Activated naive CD4-positive, alpha-beta T cell treated with anti-CD3 and anti-CD28 coated beads, Interleukin-2, amount 10 ng/mL, durations not matched to agents 7 days and 5 days (primary cell): ENCODE data around the gene FGGY.
"Not testable (repeated sequence)": the region's sequence is repeated elsewhere in the genome, so short reads cannot be mapped to it uniquely, and the experiment has no call there.

Experiments used
- CTCF ChIA-PET: fragments of 350-600 bp; sonication (Branson Sonifier 250); formaldehyde crosslinking; loops from one replicate; lab custom pipeline; 2021; ENCODE audit warnings: antibody characterized with exemption; lab: Charles Lee
- DNase-seq: peaks from one replicate; pipeline ENCODE4 v3.0.0-alpha.2; 2020
- H3K27ac Mint-ChIP-seq: one replicate; pipeline ENCODE4 v1.8.0; 2021; ENCODE audit warnings: mild to moderate bottlenecking, moderate library complexity, mixed read lengths
- H3K27me3 Mint-ChIP-seq: one replicate; pipeline ENCODE4 v1.8.0; 2021; ENCODE audit warnings: mild to moderate bottlenecking, mixed read lengths
- H3K36me3 Mint-ChIP-seq: one replicate; pipeline ENCODE4 v1.8.0; 2021; ENCODE audit warnings: mixed read lengths
- H3K4me1 Mint-ChIP-seq: one replicate; pipeline ENCODE4 v1.8.0; 2021; ENCODE audit warnings: mixed read lengths
- H3K4me3 Mint-ChIP-seq: one replicate; pipeline ENCODE4 v1.8.0; 2021; ENCODE audit warnings: mild to moderate bottlenecking, moderate library complexity, mixed read lengths
- H3K9me3 Mint-ChIP-seq: one replicate; pipeline ENCODE4 v1.8.0; 2021; ENCODE audit warnings: mixed read lengths

Gene FGGY

DNA sequence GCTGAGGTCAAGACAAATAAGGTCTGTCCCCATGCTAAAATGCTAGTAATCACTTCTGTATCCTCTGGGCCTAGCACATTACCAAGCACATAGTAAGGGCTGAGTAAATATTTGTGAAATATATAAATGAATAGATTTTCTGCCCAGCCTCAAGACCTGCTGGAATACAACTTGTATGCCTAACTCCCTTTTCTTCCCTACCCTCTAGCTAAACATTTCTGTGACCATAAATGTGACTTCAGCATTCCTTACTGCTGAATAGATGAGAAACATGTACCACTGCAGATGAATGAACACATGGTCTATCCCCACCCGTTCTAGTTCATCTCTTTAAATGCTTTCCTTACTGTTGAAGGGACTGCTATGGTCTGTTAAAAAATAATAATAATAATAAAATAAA, 308.9 kb downstream of the FGGY start:
- Mint-ChIP-seq H3K36me3 (no peaks in the 10 kb centered on the region), H3K4me1 (no peaks in the 10 kb centered on the region), H3K27ac (no peak overlapping the region), H3K27me3 (no peaks in the 10 kb centered on the region), H3K9me3 (no peaks in the 10 kb centered on the region), H3K4me3 (no peak overlapping the region)
- no peak for DNase-seq
- CTCF ChIA-PET = interaction anchor here (0.7 to 1.3 kb wide), 2 partner anchors 9 to 10 kb away, joined by 3 read pairs; no protein-coding TSS in a partner anchor

DNA sequence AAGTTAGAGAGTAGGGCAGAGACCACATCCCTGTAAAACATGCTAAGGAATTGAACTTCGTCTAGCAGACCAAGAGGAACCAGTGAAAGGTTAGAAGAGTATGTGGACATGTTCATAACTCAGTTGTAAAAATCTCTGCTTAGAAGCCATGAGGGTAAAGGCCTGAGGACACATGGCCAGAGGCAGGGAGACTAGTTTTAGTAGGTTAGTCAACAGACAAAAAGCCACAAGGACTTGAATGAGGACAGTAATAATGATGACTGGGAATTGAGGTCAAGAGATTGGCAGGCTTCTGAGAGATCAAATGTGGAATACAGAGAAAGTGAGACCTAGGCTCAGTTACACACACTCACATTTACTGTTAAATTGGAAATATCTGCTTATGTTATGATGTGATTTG, 312.4 kb downstream of the FGGY start:
- DNase-seq = no peak
- CTCF ChIA-PET = no interaction called here
- no peaks in the 10 kb centered on the region for H3K4me1 Mint-ChIP-seq

GRCh38 chr1:59610499-59610898, 313.6 kb downstream of the FGGY start:
- H3K4me3 Mint-ChIP-seq, DNase-seq, H3K27ac Mint-ChIP-seq, H3K27me3 Mint-ChIP-seq, H3K9me3 Mint-ChIP-seq, CTCF ChIA-PET, H3K36me3 Mint-ChIP-seq, H3K4me1 Mint-ChIP-seq: not testable (repeated sequence)

More for the DNA sequence above, 312.4 kb downstream of the FGGY start:
- H3K27me3 Mint-ChIP-seq = no peaks in the 10 kb centered on the region
- H3K4me3 Mint-ChIP-seq = no peak overlapping the region
- H3K27ac Mint-ChIP-seq = no peak overlapping the region
- no peaks in the 10 kb centered on the region for H3K9me3 Mint-ChIP-seq
- H3K36me3 Mint-ChIP-seq = no peaks in the 10 kb centered on the region

DNA sequence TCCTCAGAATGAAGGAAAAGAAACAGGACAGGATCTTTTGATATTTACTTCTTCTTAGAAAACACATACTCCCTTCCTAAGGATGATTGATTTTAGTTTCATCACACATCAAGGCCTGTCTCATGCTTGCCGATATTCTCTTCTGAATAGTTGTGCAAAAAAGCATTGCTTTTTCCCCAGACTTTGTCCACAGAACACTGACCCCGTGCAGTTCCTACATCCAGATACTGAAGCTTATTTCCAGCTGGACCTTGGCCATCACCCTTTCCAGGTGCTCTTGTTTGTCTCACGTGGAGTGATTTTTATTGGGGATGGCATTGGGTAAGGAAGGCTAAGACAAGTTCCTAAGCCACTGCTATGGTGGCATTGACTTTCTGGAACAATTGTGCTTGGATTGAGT, 320.5 kb downstream of the FGGY start:
- Mint-ChIP-seq H3K4me1 (no peaks in the 10 kb centered on the region), H3K36me3 (no peaks in the 10 kb centered on the region), H3K9me3 (no peaks in the 10 kb centered on the region), H3K4me3 (no peak overlapping the region), H3K27me3 (no peaks in the 10 kb centered on the region), H3K27ac (no peak overlapping the region)
- CTCF ChIA-PET = no interaction called here
- DNase-seq = no peak

DNA sequence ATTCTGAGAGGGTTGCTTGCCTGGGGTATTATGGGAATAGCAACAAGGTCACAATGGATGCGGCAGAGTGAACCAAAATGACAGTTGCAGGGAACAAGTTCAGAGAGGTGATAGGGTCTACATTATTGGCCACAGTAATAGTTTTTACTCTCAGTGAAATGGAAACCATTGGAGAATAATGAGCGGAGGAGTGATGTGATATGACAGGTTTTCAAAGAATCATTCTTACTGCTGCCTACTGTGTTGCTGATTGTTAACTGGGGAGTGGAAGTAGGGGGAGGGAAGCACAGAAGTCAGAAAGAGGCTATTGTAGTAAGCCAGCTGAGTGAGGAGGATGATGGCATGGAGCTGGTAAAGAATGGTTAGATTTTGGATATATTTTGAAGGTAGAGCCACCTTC, 322.7 kb downstream of the FGGY start:
- no peaks in the 10 kb centered on the region for H3K36me3 Mint-ChIP-seq
- no peaks in the 10 kb centered on the region for H3K9me3 Mint-ChIP-seq
- no peak for DNase-seq
- CTCF ChIA-PET = no interaction called here
- H3K4me3 Mint-ChIP-seq = no peak overlapping the region
- H3K4me1 Mint-ChIP-seq = no peaks in the 10 kb centered on the region
- H3K27me3 Mint-ChIP-seq = no peaks in the 10 kb centered on the region
- H3K27ac Mint-ChIP-seq = no peak overlapping the region

DNA sequence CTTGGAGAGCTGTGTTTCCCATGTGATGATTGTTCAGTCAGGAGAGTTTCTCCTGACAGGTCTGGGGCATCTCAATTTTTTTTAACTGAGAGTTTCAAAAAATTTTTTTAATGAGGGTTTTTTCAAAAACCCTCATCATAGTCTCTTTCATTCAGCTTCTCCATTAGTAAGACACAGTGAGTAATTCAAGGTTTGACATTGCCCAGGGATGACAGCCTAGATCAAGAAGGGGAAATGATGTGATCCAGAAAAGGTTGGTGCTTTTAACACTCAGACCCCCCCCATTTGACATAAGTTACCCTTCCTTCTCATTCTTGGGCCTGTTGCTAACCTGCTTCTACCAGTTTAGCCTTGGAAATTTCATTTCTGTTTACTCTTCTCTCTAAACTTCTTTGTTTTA, 328.5 kb downstream of the FGGY start:
- Mint-ChIP-seq H3K27ac (no peak overlapping the region), H3K27me3 (no peaks in the 10 kb centered on the region), H3K4me1 (no peaks in the 10 kb centered on the region), H3K9me3 (no peaks in the 10 kb centered on the region), H3K4me3 (no peak overlapping the region), H3K36me3 (no peaks in the 10 kb centered on the region)
- CTCF ChIA-PET = no interaction called here
- DNase-seq = no peak

DNA sequence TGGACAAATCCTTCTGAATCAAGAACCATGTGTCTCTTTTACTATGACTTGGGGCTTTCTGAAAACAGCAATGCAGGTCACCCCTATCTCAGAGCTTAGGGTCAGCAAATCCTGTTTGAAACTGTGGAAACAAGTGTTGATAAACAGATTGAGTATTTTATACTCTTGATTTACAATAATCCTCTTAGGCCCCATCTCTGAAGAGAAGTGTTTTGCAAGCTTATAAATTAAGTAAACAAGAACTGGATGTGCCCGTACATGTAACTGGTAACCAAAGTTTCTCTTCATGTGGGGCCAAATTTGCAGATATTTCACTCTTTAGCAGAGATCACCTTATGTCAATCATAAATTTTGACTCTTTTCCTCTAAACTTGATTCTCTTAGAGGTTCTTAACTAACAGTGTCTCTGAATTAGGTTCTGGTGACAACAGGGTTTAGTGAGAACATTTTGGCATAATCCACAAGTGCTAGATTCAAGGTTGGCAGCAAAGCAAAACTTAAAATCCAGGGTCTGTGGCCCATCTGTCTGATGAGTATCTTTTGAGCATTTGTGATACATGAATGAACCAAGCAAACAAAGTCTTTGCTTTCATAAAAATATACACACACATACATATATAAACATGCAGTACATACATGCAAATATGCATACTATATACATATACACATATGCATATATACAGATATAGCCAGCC, 334.8 kb downstream of the FGGY start:
- Mint-ChIP-seq H3K4me3 (no peak overlapping the region), H3K4me1 (no peaks in the 10 kb centered on the region), H3K9me3 (no peaks in the 10 kb centered on the region), H3K27ac (no peak overlapping the region), H3K36me3 (no peaks in the 10 kb centered on the region), H3K27me3 (no peaks in the 10 kb centered on the region)
- CTCF ChIA-PET = no interaction called here
- DNase-seq = no peak

- Mint-ChIP-seq H3K4me3 (no peak overlapping the region), H3K27me3 (no peaks in the 10 kb centered on the region), H3K9me3 (no peaks in the 10 kb centered on the region), H3K27ac (no peak overlapping the region), H3K4me1 (no peaks in the 10 kb centered on the region), H3K36me3 (no peaks in the 10 kb centered on the region)
- CTCF ChIA-PET = no interaction called here
- DNase-seq = no peak
These were observed 338.2 kb downstream of the FGGY start for GRCh38 chr1:59635097-59635496.

DNA sequence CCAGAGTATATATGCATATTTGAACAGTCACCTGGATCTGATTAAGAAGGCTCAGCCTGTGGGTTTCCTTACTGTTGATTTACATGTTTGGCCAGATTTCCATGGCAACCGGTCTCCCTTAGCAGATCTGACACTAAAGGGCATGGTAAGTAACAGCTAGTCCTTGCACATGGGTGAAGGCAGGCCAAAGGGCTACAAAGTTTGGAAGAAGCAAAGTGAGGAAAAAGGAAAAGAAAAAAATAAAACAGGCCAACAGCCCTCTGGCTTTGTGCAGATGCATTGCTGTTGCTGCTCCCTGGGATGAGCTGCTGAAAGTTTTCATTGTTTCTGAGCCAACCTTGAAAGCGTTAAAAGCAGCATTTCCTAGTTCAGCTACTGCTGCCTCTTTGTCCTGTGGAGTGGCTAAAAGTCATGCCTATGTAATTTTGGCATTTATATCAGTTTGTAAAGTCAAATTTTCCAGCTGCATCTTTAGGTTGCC, 341.4 kb downstream of the FGGY start:
- no peak for DNase-seq
- H3K9me3 Mint-ChIP-seq = no peaks in the 10 kb centered on the region
- H3K27me3 Mint-ChIP-seq = no peaks in the 10 kb centered on the region
- no peak overlapping the region for H3K27ac Mint-ChIP-seq
- no peaks in the 10 kb centered on the region for H3K36me3 Mint-ChIP-seq
- H3K4me3 Mint-ChIP-seq = no peak overlapping the region
- no peaks in the 10 kb centered on the region for H3K4me1 Mint-ChIP-seq
- CTCF ChIA-PET = no interaction called here

GRCh38 chr1:59639266-59639665, 342.4 kb downstream of the FGGY start:
- Mint-ChIP-seq H3K27ac (no peak overlapping the region), H3K4me1 (no peaks in the 10 kb centered on the region), H3K36me3 (no peaks in the 10 kb centered on the region), H3K27me3 (no peaks in the 10 kb centered on the region), H3K4me3 (no peak overlapping the region), H3K9me3 (no peaks in the 10 kb centered on the region)
- no peak for DNase-seq
- CTCF ChIA-PET = no interaction called here

GRCh38 chr1:59640851-59641250, 344.0 kb downstream of the FGGY start:
- H3K36me3 Mint-ChIP-seq = no peaks in the 10 kb centered on the region
- CTCF ChIA-PET = no interaction called here

GRCh38 chr1:59641836-59642235, 344.9 kb downstream of the FGGY start:
- DNase-seq = no peak
- Mint-ChIP-seq H3K4me3 (no peak overlapping the region), H3K9me3 (no peaks in the 10 kb centered on the region), H3K27me3 (no peaks in the 10 kb centered on the region), H3K4me1 (no peaks in the 10 kb centered on the region), H3K27ac (no peak overlapping the region), H3K36me3 (no peaks in the 10 kb centered on the region)
- CTCF ChIA-PET = interaction anchor here (0.7 kb wide), 1 partner anchor 201 kb away, joined by 4 read pairs; no protein-coding TSS in a partner anchor

More at GRCh38 chr1:59640851-59641250, 344.0 kb downstream of the FGGY start:
- no peaks in the 10 kb centered on the region for H3K9me3 Mint-ChIP-seq
- DNase-seq = no peak
- H3K27ac Mint-ChIP-seq = no peak overlapping the region
- H3K4me3 Mint-ChIP-seq = no peak overlapping the region
- H3K27me3 Mint-ChIP-seq = no peaks in the 10 kb centered on the region
- no peaks in the 10 kb centered on the region for H3K4me1 Mint-ChIP-seq

DNA sequence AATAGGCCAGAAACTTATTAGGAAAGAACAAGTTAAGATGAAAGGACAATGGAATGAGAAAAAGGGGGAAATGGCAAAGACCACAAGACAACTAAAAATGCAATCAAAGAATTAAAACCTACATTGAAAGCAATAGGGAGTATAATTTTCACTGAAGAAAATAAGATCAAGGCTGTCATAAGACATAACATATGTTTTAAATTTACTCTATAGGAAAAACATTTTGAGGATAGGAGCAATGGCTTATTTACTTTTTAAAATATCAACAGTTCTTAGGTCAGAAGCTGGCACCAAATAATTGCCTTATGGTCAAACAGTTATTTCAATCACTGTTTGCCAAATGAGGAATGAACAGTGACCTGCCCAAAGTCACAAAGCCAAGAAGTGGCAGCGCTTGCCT, 346.6 kb downstream of the FGGY start:
- CTCF ChIA-PET = no interaction called here
- DNase-seq = no peak

DNA sequence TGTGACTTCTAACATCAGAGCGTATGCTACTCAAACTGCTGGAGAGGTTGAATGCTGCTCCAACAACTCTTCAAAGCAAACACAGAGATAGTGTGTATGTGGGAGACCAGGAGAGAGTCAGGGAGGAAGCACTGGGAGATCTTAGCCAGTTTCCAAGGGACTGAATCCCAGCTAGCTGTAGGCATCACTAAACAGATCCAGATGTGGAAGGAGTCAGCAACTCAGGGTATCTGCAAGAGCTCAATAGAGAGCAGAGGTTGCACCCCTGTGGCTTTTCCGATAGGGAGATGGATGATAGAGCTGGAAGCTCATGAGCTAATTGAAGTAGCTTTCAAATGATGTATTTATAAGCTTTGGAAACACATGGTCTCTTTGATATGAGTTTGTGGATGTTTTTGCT, 349.0 kb downstream of the FGGY start:
- H3K27me3 Mint-ChIP-seq = no peaks in the 10 kb centered on the region
- H3K27ac Mint-ChIP-seq = no peak overlapping the region
- no peaks in the 10 kb centered on the region for H3K36me3 Mint-ChIP-seq
- CTCF ChIA-PET = no interaction called here
- no peaks in the 10 kb centered on the region for H3K4me1 Mint-ChIP-seq
- H3K9me3 Mint-ChIP-seq = no peaks in the 10 kb centered on the region
- no peak for DNase-seq
- no peak overlapping the region for H3K4me3 Mint-ChIP-seq

More for the DNA sequence above, 346.6 kb downstream of the FGGY start:
- Mint-ChIP-seq H3K27ac (no peak overlapping the region), H3K9me3 (no peaks in the 10 kb centered on the region), H3K4me1 (no peaks in the 10 kb centered on the region), H3K27me3 (no peaks in the 10 kb centered on the region), H3K4me3 (no peak overlapping the region), H3K36me3 (no peaks in the 10 kb centered on the region)

GRCh38 chr1:59653142-59653958, 356.5 kb downstream of the FGGY start:
- H3K27ac Mint-ChIP-seq, H3K27me3 Mint-ChIP-seq, H3K9me3 Mint-ChIP-seq, H3K4me3 Mint-ChIP-seq, H3K4me1 Mint-ChIP-seq, H3K36me3 Mint-ChIP-seq, CTCF ChIA-PET, DNase-seq: not testable (repeated sequence)
